NT2/D1 (cell line): ENCODE measurements around the gene DNAH1.

ENCODE experiments used
- DNase-seq: peaks from one replicate; pipeline ENCODE4 v3.0.0-alpha.2; 2011; ENCODE audit warnings: low read depth, low spot score
- H3K27me3 ChIP-seq: 2 replicates; pipeline ENCODE4 v1.6.0; 2011; ENCODE audit warnings: mild to moderate bottlenecking; ENCODE audit not compliant: insufficient read length, insufficient read depth
- H3K36me3 ChIP-seq: 2 replicates; pipeline ENCODE4 v1.6.1; 2011; ENCODE audit warnings: mild to moderate bottlenecking, low read length, mixed read lengths; ENCODE audit not compliant: insufficient read depth, insufficient read length
- H3K4me1 ChIP-seq: 2 replicates; pipeline ENCODE4 v1.5.1; 2011; ENCODE audit not compliant: insufficient read depth, insufficient read length
- H3K4me3 ChIP-seq: 2 replicates; pipeline ENCODE4 v1.5.1; 2011; ENCODE audit warnings: low read depth; ENCODE audit not compliant: insufficient read length
- H3K9ac ChIP-seq: 2 replicates; pipeline ENCODE4 v1.6.0; 2011; ENCODE audit warnings: low read depth; ENCODE audit not compliant: insufficient read length
- H3K9me3 ChIP-seq: 2 replicates; pipeline ENCODE4 v1.5.1; 2011; ENCODE audit warnings: mild to moderate bottlenecking, low read length; ENCODE audit not compliant: insufficient read depth
- SUZ12 ChIP-seq: IDR thresholded peaks from 2 replicates; pipeline ENCODE4 v1.6.1; 2011; ENCODE audit not compliant: insufficient read length, insufficient read depth; ENCODE audit errors: extremely low read depth
- YY1 ChIP-seq: IDR thresholded peaks from 2 replicates; pipeline ENCODE4 v1.6.1; 2011; ENCODE audit not compliant: insufficient read length, insufficient read depth
- ZNF274 ChIP-seq: IDR thresholded peaks from 2 replicates; pipeline ENCODE4 v1.6.1; 2011; ENCODE audit warnings: mild to moderate bottlenecking, low read depth, low read length

DNAH1 gene

GRCh38 chr3:52367891-52368880 is 52.1 kb downstream of the DNAH1 start:
- Histone ChIP-seq H3K4me3 (no peak overlapping the region), H3K9ac (no peak overlapping the region), H3K36me3 (peaks cover 15% of the 10 kb centered on the region), H3K4me1 (peaks cover 4% of the 10 kb centered on the region), H3K9me3 (no peaks in the 10 kb centered on the region), H3K27me3 (no peaks in the 10 kb centered on the region)
- no peak for DNase-seq
- TF ChIP-seq SUZ12 (no peak), ZNF274 (no peak), YY1 (no peak)

DNA sequence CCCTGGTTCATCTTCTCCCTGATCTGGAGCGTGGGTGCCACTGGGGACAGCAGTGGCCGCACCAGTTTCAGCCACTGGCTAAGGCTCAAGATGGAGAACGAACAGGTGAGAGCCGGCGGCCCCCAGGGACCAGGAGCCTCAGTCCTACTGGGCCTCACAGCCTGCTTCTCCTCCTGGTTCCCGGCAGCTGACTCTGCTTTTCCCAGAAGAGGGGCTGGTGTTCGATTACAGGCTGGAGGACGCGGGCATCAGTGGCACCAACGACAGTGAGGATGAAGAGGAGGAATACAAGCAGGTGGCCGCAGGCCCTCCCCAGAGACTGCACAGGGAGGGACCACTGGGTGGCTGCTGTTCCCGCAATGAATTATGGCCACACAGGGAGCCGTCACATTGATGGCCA is 54.4 kb downstream of the DNAH1 start:
- no peak for DNase-seq
- peaks cover 3% of the 10 kb centered on the region for H3K36me3 ChIP-seq
- no peak for TF ChIP-seq YY1
- TF ChIP-seq SUZ12 = no peak
- no peak for TF ChIP-seq ZNF274
- H3K4me1 ChIP-seq = peaks cover 4% of the 10 kb centered on the region
- H3K9ac ChIP-seq = no peak overlapping the region
- no peaks in the 10 kb centered on the region for H3K27me3 ChIP-seq
- no peak overlapping the region for H3K4me3 ChIP-seq
- H3K9me3 ChIP-seq = no peaks in the 10 kb centered on the region

- Histone ChIP-seq H3K4me1 (peaks cover 4% of the 10 kb centered on the region), H3K4me3 (no peak overlapping the region), H3K9me3 (no peaks in the 10 kb centered on the region), H3K36me3 (peaks cover 3% of the 10 kb centered on the region), H3K9ac (no peak overlapping the region), H3K27me3 (no peaks in the 10 kb centered on the region)
- DNase-seq = no peak
- TF ChIP-seq YY1 (no peak), ZNF274 (no peak), SUZ12 (no peak)
Observed at GRCh38 chr3:52372822-52373504, 56.8 kb downstream of the DNAH1 start.

- H3K36me3 ChIP-seq = peaks cover 3% of the 10 kb centered on the region
- TF ChIP-seq ZNF274 (no peak), YY1 (no peak), SUZ12 (no peak)
- no peak overlapping the region for H3K9ac ChIP-seq
- no peaks in the 10 kb centered on the region for H3K27me3 ChIP-seq
- peaks cover 4% of the 10 kb centered on the region for H3K4me1 ChIP-seq
- H3K4me3 ChIP-seq = no peak overlapping the region
- no peaks in the 10 kb centered on the region for H3K9me3 ChIP-seq
- no peak for DNase-seq
Observed at GRCh38 chr3:52373676-52374075, 57.6 kb downstream of the DNAH1 start.

DNA sequence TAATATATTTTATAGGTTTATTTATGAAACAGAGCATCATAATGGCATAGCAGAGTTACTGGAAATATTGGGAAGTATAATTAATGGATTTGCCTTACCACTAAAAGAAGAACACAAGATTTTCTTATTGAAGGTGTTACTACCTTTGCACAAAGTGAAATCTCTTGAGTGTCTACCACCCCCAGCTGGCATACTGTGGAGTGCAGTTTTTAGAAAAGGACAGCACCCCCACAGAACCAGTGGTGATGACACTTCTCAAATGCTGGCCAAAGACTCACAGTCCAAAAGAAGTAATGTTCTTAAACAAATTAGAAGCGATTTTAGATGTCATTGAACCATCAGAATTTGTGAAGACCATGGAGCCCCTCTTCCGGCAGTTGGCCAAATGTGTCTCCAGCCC is 58.1 kb downstream of the DNAH1 start:
- TF ChIP-seq SUZ12 (no peak), YY1 (no peak), ZNF274 (no peak)
- Histone ChIP-seq H3K36me3 (peaks cover 3% of the 10 kb centered on the region), H3K4me1 (no peaks in the 10 kb centered on the region), H3K9ac (no peak overlapping the region), H3K27me3 (no peaks in the 10 kb centered on the region), H3K9me3 (no peaks in the 10 kb centered on the region), H3K4me3 (no peak overlapping the region)
- DNase-seq = no peak

- H3K9me3 ChIP-seq = no peaks in the 10 kb centered on the region
- TF ChIP-seq SUZ12 (no peak), YY1 (no peak), ZNF274 (no peak)
- H3K4me1 ChIP-seq = no peaks in the 10 kb centered on the region
- no peak for DNase-seq
- no peak overlapping the region for H3K9ac ChIP-seq
- no peak overlapping the region for H3K4me3 ChIP-seq
- peaks cover 3% of the 10 kb centered on the region for H3K27me3 ChIP-seq
- no peaks in the 10 kb centered on the region for H3K36me3 ChIP-seq
Observed at GRCh38 chr3:52379610-52380009, 63.5 kb downstream of the DNAH1 start.

DNA sequence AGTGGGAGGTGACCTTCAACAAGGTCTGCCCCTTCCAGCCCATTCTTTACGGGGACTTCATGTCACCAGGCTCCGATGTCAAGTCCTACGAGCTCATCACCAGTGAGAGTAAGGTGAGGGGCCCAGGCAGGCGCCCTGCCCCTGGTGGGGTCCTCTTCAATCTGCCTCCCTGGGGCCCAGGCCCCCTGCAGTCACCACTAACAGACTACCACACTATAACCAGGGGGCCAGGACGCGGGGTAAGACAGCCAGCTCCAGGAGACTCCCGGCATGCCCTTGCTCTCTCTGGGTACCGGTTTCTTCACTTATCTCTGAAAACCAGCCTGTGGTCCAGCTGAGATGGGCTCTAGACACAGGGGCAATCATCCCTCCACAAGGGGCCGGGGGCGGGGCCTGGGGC is 63.9 kb downstream of the DNAH1 start:
- Histone ChIP-seq H3K9ac (no peak overlapping the region), H3K36me3 (no peaks in the 10 kb centered on the region), H3K27me3 (peaks cover 3% of the 10 kb centered on the region), H3K9me3 (no peaks in the 10 kb centered on the region), H3K4me1 (peaks cover 3% of the 10 kb centered on the region), H3K4me3 (no peak overlapping the region)
- DNase-seq = no peak
- TF ChIP-seq ZNF274 (no peak), YY1 (no peak)
